Esophagus muscularis mucosa (tissue), 4 donors: ENCODE measurements around the gene PARD6G.
"Not testable (repeated sequence)": the region's sequence is repeated elsewhere in the genome, so short reads cannot be mapped to it uniquely, and the experiment has no call there.

Experiments used
- EP300 ChIP-seq: sonication (generic); formaldehyde crosslinking; IDR thresholded peaks from one replicate; pipeline ENCODE4 v1.6.1; 2017; ENCODE audit warnings: antibody characterized with exemption
- POLR2AphosphoS5 ChIP-seq, 2 donors: sonication (generic); formaldehyde crosslinking; IDR thresholded peaks; one replicate each; pipeline ENCODE4 v1.6.1; 2017; ENCODE audit warnings: antibody characterized with exemption in 2 of 2
- TF ChIP-seq, protein P1 (sequence below), 3 experiments: fragments of 200-600 bp in 2 of 3; fragments of 450-650 bp in 1 of 3; sonication (generic) in 2 of 3; IDR thresholded peaks; one replicate each; pipeline ENCODE4 v1.5.1; 2017 to 2019; ENCODE audit warnings: antibody characterized with exemption in 3 of 3, mild to moderate bottlenecking in 2 of 3, moderate library complexity in 1 of 3

DNA sequence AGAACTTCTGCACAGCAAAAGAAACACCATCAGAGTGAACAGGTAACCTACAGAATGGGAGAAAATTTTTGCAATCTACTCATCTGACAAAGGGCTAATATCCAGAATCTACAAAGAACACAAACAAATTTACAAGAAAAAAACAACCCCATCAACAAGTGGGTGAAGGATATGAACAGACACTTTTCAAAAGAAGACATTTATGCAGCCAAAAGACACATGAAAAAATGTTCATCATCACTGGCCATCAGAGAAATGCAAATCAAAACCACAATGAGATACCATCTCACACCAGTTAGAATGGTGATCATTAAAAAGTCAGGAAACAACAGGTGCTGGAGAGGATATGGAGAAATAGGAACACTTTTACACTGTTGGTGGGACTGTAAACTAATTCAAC is 9.8 kb downstream of the PARD6G start:
- TF ChIP-seq, protein P1, sequence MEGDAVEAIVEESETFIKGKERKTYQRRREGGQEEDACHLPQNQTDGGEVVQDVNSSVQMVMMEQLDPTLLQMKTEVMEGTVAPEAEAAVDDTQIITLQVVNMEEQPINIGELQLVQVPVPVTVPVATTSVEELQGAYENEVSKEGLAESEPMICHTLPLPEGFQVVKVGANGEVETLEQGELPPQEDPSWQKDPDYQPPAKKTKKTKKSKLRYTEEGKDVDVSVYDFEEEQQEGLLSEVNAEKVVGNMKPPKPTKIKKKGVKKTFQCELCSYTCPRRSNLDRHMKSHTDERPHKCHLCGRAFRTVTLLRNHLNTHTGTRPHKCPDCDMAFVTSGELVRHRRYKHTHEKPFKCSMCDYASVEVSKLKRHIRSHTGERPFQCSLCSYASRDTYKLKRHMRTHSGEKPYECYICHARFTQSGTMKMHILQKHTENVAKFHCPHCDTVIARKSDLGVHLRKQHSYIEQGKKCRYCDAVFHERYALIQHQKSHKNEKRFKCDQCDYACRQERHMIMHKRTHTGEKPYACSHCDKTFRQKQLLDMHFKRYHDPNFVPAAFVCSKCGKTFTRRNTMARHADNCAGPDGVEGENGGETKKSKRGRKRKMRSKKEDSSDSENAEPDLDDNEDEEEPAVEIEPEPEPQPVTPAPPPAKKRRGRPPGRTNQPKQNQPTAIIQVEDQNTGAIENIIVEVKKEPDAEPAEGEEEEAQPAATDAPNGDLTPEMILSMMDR (IDR thresholded peaks at IDR 0.05): not testable (repeated sequence)
- not testable (repeated sequence) for TF ChIP-seq POLR2AphosphoS5 (IDR thresholded peaks at IDR 0.05); EP300
